ENCODE results near the gene THOC2. TPM values are rescaled to one million over a fixed set of nuclear protein-coding genes. Genes with fewer than 3 reads are reported as not detected.

Gene THOC2
- total and polyA plus RNA-seq, 11 donors, result 16.4 to 35.6 (median 24.1) TPM

GRCh38 chrX:123698979-123699520 lies 33.8 kb downstream of the THOC2 start:
- Histone ChIP-seq H3K36me3 (peaks cover 0 to 25% (median 3%) of the 10 kb centered on the region in 9 donors), H3K4me3 (no peak overlapping the region), H3K27ac (no peak overlapping the region), H3K4me1 (peaks cover 0 to 6% (median 0%) of the 10 kb centered on the region in 12 donors), H3K27me3 (no peaks in the 10 kb centered on the region), H3K9me3 (no peaks in the 10 kb centered on the region)
- intact Hi-C loops (cut with DNase I), result no loop called here
- TF ChIP-seq CTCF (IDR thresholded peaks at IDR 0.05), result no peak
- no peak for TF ChIP-seq POLR2A (IDR thresholded peaks at IDR 0.05)
- ATAC-seq (no peak), DNase-seq (no peak)

GRCh38 chrX:123696334-123696733 lies 36.5 kb downstream of the THOC2 start:
- H3K36me3 ChIP-seq, result peaks cover 0 to 40% (median 3%) of the 10 kb centered on the region in 9 donors
- intact Hi-C loops (cut with DNase I), result no loop called here
- 51 to 96% (median 80%) methylated on average over 2 of the region's 2 CpGs for WGBS, 4 donors
- no peak for TF ChIP-seq CTCF (IDR thresholded peaks at IDR 0.05)
- TF ChIP-seq POLR2A (IDR thresholded peaks at IDR 0.05), result no peak
- H3K9me3 ChIP-seq, result no peaks in the 10 kb centered on the region
- no peak overlapping the region for H3K4me3 ChIP-seq
- ATAC-seq, result no peak
- H3K27me3 ChIP-seq, result no peaks in the 10 kb centered on the region
- H3K27ac ChIP-seq, result no peak overlapping the region
- peaks cover 0 to 6% (median 0%) of the 10 kb centered on the region in 12 donors for H3K4me1 ChIP-seq
- no peak for DNase-seq

- Histone ChIP-seq H3K27me3 (no peaks in the 10 kb centered on the region), H3K4me1 (peaks cover 0 to 6% (median 0%) of the 10 kb centered on the region in 12 donors), H3K4me3 (no peak overlapping the region), H3K9me3 (no peaks in the 10 kb centered on the region), H3K36me3 (peaks cover 0 to 48% (median 3%) of the 10 kb centered on the region in 9 donors), H3K27ac (no peak overlapping the region)
- ATAC-seq (no peak), DNase-seq (no peak)
- TF ChIP-seq POLR2A (IDR thresholded peaks at IDR 0.05) (no peak), CTCF (IDR thresholded peaks at IDR 0.05) (no peak)
- intact Hi-C loops (cut with DNase I), result no loop called here
Measured at GRCh38 chrX:123695242-123695641, 37.6 kb downstream of the THOC2 start.

- TF ChIP-seq POLR2A (IDR thresholded peaks at IDR 0.05) (no peak), CTCF (IDR thresholded peaks at IDR 0.05) (no peak)
- DNase-seq (no peak), ATAC-seq (no peak)
- H3K27me3 ChIP-seq, result no peaks in the 10 kb centered on the region
- intact Hi-C loops (cut with DNase I), result no loop called here
- no peaks in the 10 kb centered on the region for H3K9me3 ChIP-seq
- 80 to 98% (median 91%) methylated on average over 5 of the region's 5 CpGs for WGBS, 4 donors
- H3K27ac ChIP-seq, result no peak overlapping the region
- peaks cover 0 to 55% (median 3%) of the 10 kb centered on the region in 9 donors for H3K36me3 ChIP-seq
- H3K4me1 ChIP-seq, result no peaks in the 10 kb centered on the region
- no peak overlapping the region for H3K4me3 ChIP-seq
Measured at GRCh38 chrX:123691776-123692175, 41.1 kb downstream of the THOC2 start.

All from heart left ventricle (tissue), 16 donors.